RWPE2 (cell line): ENCODE results near the gene MLF1.

Experiments used
- ATAC-seq: fragments of 200-7000 bp; cut with Tn5 transposase; 3 replicates; pipeline ENCODE4 v1.9.1; 2021; ENCODE audit warnings: low read depth
- DNase-seq: peaks from one replicate; pipeline ENCODE4 v3.0.0-alpha.2; 2020; ENCODE audit warnings: low spot score
- H3K27ac ChIP-seq: fragments of 450-650 bp; 2 replicates; pipeline ENCODE4 v1.5.1; 2017; ENCODE audit warnings: mild to moderate bottlenecking; ENCODE audit not compliant: poor library complexity, severe bottlenecking
- H3K27me3 ChIP-seq: fragments of 250-450 bp; sonication (Bioruptor Pico); 2 replicates; pipeline ENCODE4 v1.5.1; 2021; ENCODE audit warnings: mild to moderate bottlenecking, moderate library complexity; ENCODE audit not compliant: insufficient read depth, poor library complexity, severe bottlenecking
- H3K36me3 ChIP-seq: fragments of 250-450 bp; sonication (Bioruptor Pico); 2 replicates; pipeline ENCODE4 v1.5.1; 2020; ENCODE audit warnings: low read depth, mild to moderate bottlenecking, moderate library complexity
- H3K4me1 ChIP-seq: fragments of 250-450 bp; sonication (Bioruptor Pico); 2 replicates; pipeline ENCODE4 v1.5.1; 2021; ENCODE audit warnings: mild to moderate bottlenecking, moderate library complexity; ENCODE audit not compliant: insufficient read depth, poor library complexity, severe bottlenecking
- H3K4me3 ChIP-seq: fragments of 250-450 bp; sonication (Bioruptor Pico); 2 replicates; pipeline ENCODE4 v1.5.1; 2021; ENCODE audit warnings: mild to moderate bottlenecking, moderate library complexity; ENCODE audit not compliant: severe bottlenecking
- H3K9me3 ChIP-seq: fragments of 250-450 bp; sonication (Bioruptor Pico); 2 replicates; pipeline ENCODE4 v1.5.1; 2021; ENCODE audit warnings: mild to moderate bottlenecking, moderate library complexity; ENCODE audit not compliant: severe bottlenecking
- TF ChIP-seq, protein P1 (sequence below): fragments of 450-650 bp; IDR thresholded peaks from one replicate; pipeline ENCODE4 v1.5.1; 2017; ENCODE audit warnings: mild to moderate bottlenecking, moderate library complexity; ENCODE audit not compliant: poor library complexity, severe bottlenecking

The MLF1 gene

DNA sequence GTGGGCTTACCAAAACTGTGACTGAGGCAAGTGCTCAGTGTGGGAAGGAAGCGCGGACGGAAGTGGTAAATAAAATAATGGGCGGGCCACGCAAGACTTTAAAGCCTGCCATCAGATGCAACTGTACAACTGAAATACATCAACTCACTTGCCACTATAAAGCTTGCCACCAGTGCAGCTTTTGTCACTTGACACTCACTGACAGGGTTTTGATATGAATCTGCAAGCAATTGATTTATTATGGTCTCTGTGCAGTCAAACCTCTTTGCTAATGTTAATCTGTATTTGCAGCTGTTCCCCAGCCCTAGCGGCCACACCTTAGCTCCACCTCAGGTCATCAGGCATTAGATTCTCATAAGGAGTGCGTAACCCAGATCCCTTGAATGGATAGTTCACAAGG lies 71.0 kb downstream of the MLF1 start:
- no peaks in the 10 kb centered on the region for H3K27me3 ChIP-seq
- H3K4me3 ChIP-seq = no peak overlapping the region
- TF ChIP-seq, protein P1, sequence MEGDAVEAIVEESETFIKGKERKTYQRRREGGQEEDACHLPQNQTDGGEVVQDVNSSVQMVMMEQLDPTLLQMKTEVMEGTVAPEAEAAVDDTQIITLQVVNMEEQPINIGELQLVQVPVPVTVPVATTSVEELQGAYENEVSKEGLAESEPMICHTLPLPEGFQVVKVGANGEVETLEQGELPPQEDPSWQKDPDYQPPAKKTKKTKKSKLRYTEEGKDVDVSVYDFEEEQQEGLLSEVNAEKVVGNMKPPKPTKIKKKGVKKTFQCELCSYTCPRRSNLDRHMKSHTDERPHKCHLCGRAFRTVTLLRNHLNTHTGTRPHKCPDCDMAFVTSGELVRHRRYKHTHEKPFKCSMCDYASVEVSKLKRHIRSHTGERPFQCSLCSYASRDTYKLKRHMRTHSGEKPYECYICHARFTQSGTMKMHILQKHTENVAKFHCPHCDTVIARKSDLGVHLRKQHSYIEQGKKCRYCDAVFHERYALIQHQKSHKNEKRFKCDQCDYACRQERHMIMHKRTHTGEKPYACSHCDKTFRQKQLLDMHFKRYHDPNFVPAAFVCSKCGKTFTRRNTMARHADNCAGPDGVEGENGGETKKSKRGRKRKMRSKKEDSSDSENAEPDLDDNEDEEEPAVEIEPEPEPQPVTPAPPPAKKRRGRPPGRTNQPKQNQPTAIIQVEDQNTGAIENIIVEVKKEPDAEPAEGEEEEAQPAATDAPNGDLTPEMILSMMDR = no peak
- peaks cover 12% of the 10 kb centered on the region for H3K36me3 ChIP-seq
- no peaks in the 10 kb centered on the region for H3K9me3 ChIP-seq
- H3K27ac ChIP-seq = no peak overlapping the region
- no peak for ATAC-seq
- no peaks in the 10 kb centered on the region for H3K4me1 ChIP-seq
- DNase-seq = no peak

DNA sequence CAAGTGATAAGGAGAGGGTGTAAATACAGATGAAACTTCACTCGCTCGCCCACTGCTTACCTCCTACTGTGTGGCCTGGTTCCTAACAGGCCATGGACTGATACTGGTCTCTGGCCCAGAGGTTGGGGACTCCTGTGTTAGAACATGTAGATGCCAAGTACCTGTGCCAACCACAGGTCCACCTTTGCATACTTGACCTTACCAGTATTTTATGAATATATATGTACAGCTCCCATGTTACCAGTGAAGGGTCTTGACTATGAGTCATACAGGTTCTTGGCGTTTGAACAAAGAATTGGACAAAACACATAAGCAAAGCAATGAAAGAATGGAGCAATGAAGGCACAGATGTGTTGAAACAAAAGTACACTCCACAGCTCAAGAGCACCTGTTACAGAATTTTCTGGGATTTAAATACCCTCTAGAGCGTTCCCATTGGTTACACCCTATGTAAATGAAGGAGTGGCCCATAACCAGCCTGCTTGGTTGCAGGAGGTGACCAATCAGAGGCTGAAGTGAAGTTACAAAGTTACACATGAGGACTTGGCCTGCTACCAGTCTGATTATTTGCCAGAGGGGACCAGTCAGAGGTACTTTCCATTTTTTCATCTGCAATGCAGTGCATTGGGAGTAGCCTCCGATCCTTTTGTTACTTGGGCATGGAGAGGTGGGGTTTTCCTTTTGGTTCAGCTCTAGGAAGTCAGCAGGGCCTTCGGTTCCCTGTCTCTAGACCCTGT lies 71.6 kb downstream of the MLF1 start:
- no peaks in the 10 kb centered on the region for H3K4me1 ChIP-seq
- H3K27ac ChIP-seq = no peak overlapping the region
- DNase-seq = no peak
- peaks cover 19% of the 10 kb centered on the region for H3K36me3 ChIP-seq
- H3K4me3 ChIP-seq = no peak overlapping the region
- ATAC-seq = no peak
- TF ChIP-seq, protein P1 = no peak
- no peaks in the 10 kb centered on the region for H3K9me3 ChIP-seq
- H3K27me3 ChIP-seq = no peaks in the 10 kb centered on the region

DNA sequence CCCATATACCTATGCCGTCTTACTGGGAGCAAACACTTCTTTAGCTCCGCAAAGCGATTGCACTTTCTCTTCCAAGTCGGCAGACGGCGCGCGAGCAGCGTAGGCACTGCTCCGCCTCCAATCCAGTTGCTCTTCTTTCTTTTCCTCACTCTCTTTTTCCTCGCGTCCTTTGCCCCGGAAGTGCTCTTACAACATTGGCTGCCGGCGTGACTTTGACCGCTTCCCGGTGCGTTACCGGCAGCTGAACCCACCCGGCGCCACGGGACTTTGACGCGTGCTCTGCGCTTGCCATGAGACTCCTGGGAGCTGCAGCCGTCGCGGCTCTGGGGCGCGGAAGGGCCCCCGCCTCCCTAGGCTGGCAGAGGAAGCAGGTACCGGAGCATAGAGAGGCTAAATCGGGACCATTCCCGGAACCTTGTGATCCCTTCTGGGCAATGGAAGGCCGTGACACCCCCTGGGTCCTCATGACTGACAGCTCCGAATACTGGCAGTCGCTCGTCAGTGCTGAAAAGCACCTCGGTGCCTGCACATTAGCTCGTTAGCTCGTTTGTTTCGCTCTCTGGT lies 73.4 kb downstream of the MLF1 start, which contains the start of gene GFM1:
Gene GFM1, plus strand, starts transcription at position 183 of the 564 bp plus-strand sequence. Its CDS starts 108 bp downstream, at position 291.
- DNase-seq (peak; percentile 90), ATAC-seq (peak; percentile 97)
- no peaks in the 10 kb centered on the region for H3K9me3 ChIP-seq
- H3K36me3 ChIP-seq = peaks cover 33% of the 10 kb centered on the region
- TF ChIP-seq, protein P1 = peak; percentile 97
- no peaks in the 10 kb centered on the region for H3K4me1 ChIP-seq
- no peaks in the 10 kb centered on the region for H3K27me3 ChIP-seq
- H3K27ac ChIP-seq = peak within 1 kb of the TSS; percentile 44
- H3K4me3 ChIP-seq = peak within 1 kb of the TSS; percentile 94

DNA sequence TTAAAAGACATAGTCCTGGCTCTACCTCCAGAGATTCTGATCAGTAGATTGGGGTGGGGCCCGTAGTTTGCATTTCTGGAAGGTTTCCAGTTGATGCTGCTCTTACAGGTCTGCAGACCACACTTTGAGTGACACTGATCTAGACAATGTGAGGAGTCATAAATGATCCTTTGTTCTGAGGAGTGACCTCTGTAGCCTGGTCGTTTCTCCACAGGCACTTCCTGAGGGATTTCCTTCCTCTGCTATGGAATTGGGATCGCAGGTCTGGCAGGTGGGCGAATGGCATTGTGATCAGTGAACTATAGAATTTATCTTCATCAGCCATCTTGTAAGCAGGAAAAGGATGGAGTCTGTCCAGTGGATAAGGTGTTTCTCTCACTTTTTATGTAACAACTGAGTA lies 78.8 kb downstream of the MLF1 start:
- H3K4me1 ChIP-seq = no peaks in the 10 kb centered on the region
- no peaks in the 10 kb centered on the region for H3K27me3 ChIP-seq

More for the DNA sequence above, 78.8 kb downstream of the MLF1 start:
- TF ChIP-seq, protein P1 = no peak
- no peak overlapping the region for H3K27ac ChIP-seq
- ATAC-seq = no peak
- no peak for DNase-seq
- no peaks in the 10 kb centered on the region for H3K9me3 ChIP-seq
- H3K36me3 ChIP-seq = peaks cover 80% of the 10 kb centered on the region
- H3K4me3 ChIP-seq = no peak overlapping the region
